GM18499 (cell line): ENCODE results near the gene SENP1.

ENCODE experiments used
- ATAC-seq: cut with Tn5 transposase; IDR thresholded peaks from one replicate; pipeline ENCODE4 v1.9.1; 2021; ENCODE audit warnings: moderate number of reproducible peaks; ENCODE audit not compliant: insufficient read depth, unreplicated experiment

SENP1 gene

DNA sequence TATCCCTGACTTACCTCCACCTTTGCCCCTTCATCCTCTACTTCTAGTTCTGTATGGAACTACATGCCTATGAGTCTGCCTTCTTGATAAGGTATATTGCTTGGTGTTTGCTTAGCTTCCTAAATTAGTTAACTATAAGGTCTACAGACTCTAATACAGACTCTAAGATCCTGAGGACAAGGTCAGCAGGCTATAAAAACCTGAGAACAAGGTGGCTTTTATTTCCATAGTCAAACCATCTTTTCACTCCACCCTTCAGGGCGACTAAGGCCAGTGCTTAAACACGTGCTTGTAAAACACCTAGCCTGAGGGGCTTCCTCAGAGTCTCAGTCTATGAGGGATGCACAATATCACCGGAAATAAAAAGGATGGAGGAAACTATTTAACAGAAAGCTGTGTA is 65.5 kb downstream of the SENP1 start:
- no peak for ATAC-seq

DNA sequence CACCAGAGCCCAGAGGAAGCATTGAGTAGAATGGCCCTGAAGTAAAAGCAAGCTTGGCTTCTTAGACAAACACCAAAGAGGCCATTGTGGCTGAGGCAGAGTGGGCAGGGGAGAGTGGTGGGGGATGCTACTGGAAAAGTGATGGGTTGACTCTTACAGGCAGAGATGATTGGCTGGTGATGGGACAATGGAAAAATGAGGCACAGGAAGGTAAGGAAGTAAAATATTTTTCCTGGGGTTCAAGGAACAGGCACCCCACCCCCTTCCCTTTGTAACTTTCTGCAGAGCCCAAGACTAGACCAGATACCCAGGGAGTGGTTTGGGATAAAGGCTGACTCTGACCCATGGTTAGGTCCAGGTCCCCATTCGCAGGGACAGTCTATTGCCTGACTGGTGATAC is 66.7 kb downstream of the SENP1 start:
- ATAC-seq, result no peak

DNA sequence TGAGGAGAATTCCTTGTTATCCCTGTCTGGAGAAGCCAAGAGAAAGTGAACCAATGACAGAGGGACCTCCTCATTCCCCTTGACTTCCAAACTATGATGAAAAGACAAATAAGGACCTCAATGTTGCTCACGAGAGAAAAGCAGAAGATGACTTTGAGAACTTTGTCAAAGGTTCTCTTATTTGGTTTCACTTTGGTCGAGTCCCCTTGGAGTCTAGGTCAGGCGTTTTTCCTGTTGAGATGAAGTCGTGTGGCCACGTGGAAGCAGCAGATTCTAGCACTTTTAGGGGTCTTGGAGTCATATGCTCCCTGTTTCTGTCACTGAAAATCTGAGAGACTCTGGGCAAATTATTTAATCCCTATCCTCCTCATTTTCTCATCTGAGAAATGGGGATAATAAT is 67.8 kb downstream of the SENP1 start:
- no peak for ATAC-seq

DNA sequence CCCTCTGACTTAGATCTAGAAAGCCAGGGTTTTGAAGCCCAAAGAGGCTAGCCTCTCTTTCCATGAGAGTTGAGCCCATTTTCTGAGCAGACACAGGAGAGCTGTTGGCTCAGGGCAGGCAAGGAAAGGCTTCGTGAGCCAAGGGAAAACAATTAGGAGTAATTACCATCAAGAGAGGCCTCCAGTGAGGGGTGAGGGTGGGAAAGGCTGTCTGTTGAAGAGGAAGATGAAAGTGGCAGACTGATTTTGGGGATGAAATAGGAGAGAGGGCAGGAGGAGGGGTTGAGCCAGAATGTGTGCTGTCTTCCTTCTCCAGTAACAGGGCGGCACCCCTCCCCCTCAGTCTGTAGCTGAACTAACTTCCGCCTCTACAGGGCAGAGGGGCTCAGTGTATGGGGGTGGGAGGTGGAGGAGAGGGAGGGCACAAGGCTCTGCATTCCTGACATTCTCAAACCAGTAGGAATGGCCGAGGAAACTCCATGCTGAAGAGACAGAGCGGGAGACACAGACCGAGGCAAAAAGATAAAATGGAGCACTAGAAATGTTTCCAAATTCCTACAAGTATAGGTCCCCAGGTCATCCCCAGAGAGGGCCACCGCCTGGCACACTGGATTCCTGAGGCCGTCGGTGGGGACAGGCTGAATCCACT is 68.5 kb downstream of the SENP1 start:
- no peak for ATAC-seq

DNA sequence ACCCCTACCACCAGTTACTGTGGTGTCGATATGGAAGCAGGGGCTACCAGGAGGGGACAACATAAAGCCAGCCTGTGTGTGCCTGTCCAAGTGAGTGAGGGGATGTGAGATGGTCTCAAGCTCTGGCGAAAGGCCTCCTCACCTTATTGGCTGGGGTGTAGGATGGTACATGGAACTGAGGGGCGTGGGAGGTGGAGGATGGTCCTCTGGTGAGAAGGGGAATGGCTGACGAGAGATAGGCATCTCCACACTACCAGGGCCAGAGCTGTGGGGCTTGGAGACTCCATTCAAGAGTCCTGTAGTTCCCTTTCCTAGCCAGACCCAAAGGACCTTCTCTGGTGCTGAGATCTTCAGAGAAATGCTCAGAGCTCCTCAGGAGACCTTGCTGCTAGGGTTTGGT is 69.1 kb downstream of the SENP1 start:
- ATAC-seq, result no peak

DNA sequence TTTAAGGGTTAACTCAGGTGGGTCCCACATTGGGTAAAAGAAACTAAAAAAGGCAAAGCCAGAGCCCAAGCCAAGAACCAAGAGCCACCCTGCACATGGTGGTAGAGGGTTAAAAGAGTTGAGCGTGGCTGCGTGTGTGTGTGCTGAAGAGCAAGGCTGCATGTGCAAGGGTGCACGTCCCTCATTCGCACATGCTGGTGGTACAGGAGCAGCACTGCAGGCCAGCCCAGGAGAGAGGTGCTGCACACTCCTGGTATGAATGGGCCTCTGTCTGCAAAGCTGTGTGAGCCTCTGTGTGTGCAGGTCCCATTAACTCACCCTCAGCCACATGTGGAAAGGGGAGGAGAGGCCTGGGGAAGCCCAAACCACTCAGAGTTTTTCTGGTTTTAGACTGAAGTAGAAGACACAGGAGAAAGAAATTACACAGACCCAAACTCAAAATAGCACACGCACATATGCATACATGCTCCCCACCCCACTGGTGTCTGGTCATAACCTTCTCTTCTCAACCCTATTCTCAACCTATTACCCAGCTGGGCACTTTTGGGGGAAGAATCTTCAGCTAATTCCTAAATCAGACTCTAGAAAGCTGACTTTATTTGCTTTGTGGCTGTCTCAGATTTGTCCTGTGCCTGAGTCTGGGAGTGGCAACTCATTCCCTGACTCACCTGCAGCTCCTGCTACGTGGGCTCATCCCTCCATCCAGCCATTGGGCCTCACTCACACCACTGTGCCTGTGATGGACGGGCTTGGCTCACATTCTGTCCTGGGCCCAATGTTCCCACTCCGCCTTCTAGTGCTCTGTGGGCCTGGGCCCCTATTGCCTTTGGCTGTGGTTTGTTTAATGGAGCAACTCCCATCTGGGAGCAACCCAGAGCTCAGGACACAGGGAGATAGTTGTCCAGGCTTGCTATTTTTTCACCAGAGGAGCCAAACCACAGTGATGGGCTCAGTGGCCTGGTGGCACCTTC is 70.8 kb downstream of the SENP1 start:
- ATAC-seq, result no peak

DNA sequence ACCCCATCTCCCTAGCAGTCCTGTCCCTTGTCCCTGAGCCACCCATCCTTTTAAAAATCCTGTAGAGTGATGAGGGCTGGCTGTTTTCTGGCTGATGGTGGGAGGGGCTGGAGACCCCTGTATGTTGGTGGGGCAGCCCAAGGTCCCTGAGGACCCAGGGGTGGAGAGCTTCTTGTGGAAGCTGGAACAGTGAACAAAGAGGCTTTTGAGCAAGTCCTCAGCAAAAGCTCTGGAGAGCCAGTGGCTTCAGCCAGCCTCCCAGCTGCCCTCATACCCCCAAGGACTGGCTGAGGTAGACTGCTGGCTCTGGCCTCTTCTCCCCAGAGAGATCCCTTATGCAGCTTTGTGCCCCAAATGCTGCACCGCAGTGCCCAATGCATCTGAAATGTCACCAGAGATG is 72.4 kb downstream of the SENP1 start:
- no peak for ATAC-seq

DNA sequence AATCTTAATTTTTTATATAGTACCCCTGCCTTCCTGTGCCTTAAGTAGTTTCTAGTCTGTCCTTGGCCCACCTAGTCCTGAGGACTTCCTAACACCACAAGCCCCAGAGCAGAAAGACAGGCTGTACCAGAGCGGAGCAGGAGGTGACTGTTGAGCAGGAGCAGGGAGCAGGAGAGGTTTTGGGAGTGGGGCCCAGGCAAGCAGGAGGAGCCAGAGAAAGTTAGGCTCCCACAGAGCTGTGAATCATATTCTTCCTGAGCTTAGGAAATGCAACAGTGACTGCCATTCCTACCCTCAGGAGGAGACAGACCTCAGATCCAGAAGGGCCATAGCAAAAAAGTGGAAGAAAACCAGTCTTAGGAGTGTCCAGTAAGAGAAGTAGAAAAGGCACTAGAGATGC is 73.3 kb downstream of the SENP1 start:
- no peak for ATAC-seq

DNA sequence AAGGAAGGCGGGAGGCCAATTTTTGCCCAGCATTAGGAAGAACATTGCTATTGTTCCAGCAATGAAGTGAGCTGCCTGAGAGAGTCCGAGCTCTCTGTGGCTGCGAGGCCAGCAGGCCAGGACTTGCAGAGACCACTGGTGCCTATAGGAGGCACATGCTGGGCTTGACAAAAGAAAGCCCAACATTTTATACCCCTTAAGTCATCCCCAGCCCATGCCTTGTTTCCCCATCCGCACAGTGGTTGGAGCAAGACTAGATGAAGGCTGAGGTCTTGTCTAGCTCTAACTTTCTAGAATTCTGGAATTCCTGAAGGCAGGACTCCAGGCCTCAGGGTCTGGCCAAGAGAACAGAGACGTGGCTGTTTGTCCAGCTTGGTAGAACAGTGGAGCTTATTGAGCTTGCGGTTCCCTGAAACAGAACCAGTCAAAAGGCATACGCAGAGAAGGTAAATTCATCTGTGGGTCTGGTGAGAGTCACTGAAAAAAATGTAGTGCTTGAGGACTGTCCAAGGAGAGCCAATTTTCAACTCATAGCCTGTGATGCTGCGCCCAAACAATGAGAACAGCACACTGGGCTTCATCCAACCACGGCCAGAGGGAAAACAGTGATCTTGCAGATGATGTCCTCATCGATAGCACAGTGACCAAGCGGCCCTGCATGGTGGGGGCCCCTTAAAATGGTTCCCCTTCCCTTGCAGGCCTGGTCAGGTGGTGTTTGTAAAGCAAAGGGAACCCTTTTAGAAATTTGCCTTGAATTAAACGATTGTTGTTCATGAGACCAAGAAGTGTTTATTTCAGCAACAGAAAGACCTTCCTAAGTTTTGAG is 74.5 kb downstream of the SENP1 start:
- ATAC-seq, result no peak

DNA sequence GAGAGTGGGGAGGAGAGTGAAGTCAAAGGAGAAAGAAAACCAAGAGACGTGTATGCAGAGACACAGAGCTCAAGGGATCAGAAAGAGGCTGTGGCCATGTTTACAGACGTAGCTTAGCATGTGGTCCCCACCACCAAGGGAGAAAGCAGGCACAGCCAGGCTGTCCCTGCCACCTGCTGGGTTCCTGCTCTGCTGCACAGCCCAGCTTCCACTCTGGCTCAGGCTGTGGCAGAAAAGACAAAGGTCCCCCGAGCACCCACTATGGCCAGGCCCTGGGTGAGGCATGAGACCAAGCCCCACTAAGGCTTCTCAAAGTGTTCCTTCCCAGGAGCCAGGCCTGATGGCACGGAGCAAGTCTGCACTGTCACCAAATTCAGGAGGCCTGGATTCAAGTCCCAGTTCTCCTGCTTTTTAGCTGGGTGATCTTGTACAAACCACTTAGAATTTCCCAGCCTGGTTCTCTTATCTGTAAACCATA is 75.7 kb downstream of the SENP1 start:
- no peak for ATAC-seq

DNA sequence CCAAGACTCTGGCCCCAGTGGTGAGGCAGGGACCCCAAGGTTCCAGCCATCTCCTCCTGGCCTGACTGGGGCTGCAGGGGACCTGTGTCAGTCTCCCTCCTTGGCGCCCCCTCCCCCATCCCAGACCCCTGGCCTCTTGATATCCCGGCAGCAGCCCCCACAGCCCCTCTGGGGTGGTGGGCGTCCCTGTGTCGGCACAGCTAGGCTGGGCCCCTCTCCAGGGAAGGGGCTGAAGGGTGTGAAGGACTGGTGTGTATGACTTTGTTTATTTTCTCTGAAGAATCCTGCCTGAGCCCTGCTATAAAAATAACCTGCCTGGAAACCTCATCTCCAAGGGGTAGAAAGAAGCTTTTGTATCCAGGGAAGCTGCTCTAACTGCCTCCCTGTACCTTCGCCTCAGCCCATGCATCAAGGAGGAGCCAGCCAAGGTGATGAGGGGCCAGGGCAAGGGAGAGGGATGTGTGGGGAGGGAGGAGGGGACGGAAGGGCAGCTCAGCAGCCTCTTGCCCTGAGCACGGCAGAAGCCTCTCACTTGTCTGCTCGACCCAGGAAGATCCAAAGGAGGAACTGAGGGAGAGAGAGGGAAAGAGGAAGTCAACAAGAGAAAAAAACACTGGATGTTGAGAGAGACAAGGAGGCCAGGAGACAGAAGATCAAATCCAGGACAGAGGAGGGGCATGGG is 76.2 kb downstream of the SENP1 start:
- ATAC-seq, result no peak

DNA sequence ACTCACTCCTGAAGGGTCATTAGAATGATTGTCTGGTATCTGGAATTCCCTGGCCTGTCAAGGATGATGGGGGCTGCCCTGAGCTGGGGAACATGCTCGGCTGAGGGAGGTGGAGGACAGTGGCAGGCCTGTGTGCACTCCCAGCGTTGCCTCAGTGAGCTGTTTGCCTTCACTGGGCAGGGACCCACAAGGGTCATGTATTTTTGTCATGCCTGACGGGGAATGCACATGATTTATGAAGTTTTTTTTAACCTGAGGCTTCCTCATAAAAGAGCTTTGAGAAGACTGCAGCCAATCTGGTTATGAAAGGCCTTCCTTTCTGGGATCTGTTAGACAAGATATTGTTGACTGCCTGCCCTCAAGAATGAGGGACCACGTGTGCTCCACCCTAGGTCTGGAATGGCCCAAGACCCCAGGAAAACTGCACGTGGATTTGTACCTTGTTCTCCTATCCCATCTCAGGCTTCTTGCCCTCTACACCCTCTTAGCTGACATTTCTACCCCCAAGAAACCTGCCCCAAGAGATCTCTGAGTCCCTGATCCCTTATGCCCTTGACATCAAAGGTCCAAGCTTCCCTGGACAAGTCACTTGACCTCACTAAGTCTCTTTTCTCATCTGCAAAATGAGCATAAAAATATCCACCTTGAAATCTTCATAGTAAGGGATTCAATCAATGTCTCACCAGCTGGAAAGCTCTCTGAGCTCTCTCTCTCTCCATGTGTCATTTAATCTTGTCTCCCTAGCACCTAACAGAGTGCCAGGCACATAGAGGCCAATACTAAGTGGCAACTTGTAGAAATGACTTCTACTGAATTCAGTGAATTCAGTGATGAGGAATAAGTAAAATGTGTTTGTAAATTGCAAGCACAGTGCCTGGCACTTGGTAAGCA is 77.1 kb downstream of the SENP1 start:
- ATAC-seq, result no peak

DNA sequence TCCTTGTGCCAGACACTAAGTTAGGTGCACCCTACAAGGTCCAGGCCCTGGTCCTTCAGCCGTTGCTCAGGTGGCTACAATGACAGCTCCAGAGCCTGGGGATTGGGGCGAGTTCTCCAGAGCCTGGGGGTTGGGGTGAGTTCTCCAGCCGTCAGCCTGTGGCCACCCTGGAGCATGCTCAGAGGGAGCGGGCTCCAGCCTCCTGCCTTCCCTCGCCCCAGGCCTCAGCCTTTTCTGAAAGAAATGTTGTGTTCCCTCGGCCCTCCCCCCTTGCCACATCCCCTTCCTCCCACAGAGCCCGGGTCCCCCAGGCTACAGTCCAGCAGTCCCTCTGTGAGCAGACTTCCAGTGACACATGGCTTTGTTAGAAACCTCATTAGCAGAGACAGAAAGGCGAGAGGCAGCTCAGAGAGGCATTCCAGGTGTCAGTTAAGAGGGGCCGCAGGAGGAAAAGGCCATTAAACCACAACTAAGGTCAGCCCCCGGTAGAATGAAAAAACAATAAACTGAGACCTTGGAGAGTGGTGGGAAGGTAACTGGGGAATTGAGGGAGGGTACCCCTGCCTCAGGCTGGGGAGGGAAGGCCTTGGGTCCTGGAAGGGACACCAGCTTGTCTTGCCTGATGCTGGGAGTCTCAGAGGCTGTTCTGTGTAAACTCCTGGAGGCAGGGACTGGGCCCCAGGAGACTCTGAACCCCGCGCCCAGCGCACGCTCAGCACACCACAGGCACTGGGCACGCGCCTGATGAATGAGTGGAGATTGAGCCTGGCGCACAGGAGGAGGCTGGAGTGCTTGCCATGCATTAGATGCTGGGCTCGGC is 78.5 kb downstream of the SENP1 start:
- ATAC-seq, result no peak

DNA sequence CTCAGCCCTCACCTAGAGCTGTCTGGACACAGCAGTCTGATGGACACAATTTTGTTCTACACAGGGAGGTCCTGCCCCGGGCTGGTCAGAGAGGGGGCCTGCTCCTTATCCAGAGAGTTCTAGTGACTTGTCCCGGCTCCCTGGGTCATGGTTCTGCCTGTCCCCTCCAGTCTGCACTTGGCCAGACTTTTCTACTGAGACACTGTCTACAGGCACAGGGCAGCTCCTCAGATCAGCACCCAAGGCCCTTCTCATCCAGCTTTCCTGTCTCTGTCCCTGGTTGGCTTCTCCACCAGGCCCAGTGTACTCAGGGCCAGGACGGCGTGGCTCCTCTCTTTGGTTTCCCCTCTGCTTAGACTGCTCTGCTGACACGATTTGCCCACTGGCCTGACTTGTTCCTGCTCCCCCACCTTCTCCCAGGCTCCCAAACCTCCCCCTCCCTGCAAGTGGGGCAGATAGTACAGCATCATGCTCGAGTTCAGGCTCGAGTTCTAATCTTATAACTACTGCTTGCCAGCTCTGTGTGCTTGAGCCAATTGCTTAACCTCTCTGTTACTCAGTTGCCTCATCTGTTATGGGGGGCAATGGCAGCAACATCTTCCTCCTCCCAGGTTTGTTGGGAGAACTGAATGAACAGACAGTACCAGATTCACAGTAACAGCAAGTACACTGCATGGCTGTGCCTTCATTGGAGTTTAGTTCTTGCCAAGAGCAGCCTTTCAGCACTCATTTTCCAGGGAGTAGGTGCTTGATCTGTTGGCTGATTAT is 79.6 kb downstream of the SENP1 start:
- no peak for ATAC-seq

DNA sequence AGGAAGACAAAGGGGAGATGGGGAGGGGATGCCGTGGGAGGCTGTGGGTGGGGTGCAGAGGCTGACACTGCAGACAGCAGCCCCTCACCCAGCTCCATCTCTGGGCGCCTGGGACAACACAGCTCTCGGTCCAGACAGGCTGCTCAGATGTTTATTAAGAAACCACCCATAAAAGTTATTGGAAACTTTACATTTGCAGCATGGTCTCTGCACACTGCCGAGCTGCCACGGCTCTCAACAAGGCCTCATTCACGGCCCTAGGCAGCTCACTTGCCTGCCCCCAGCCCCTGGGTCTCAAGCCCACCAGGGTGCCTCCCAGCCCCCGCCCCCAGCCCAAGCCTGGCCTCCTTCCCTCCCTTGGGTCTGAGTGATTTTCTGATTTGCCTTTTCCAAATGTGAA is 80.6 kb downstream of the SENP1 start:
- no peak for ATAC-seq

DNA sequence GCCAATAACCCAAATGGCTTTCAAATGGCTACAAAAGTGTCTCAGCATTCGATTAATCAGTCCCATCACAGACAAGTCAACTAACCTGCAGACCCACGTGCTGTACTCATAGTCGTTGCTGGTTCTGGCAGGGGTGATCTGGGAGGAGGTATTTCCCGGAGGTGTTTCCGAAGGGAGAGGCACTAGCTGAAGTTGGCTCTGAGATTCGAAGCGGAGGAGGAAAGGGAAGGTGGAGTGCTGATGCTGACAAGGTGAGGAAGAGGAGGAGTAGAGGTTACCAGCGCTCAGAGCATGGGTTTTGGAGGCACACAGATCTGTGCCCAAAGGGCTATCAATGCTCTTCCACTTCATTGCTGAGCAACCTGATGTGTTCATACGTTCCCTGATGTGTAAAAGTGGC is 81.1 kb downstream of the SENP1 start:
- ATAC-seq, result no peak

DNA sequence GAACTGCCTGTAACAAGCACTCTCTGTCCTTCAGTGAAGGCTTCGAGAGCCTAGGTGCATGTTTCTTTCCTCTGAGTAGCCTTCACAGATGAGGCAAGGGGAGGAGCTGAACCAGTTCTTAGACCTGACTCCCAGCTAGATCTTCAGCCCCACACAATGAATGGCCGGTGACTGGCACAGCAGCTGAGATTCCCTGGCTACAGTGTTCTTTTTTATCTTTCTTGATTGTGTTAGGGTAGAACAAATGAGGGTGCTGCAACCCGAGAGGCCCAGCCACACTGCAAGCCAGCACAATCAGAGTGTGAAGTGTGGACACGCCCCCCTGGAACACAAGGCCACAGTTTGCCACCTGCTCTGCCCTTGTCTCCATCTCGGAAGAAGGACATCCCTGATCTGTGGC is 82.5 kb downstream of the SENP1 start:
- no peak for ATAC-seq
